Hindlimb muscle (tissue), 1 donor: ENCODE measurements around the gene NDUFB5. TPM values are rescaled to one million over a fixed set of nuclear protein-coding genes. Genes with fewer than 3 reads are reported as not detected.

Source experiments
- DNase-seq: peaks from one replicate; pipeline ENCODE4 v3.0.0-alpha.2; 2013
- polyA plus RNA-seq: library from polyadenylated mRNA; unstranded; fragments of 120-200 nt; gene quantifications from one replicate; pipeline ENCODE4 v1.2.1, GENCODE V29; 2013; ENCODE audit not compliant: insufficient read length

NDUFB5 gene
- 185 TPM for polyA plus RNA-seq

- peak; percentile 99 for DNase-seq
Measured at GRCh38 chr3:179604321-179605078, at the start of gene NDUFB5, which contains the start of gene MRPL47. TSS of gene NDUFB5 (plus strand) at chr3:179604794. CDS start at chr3:179604816, 22 bp downstream. TSS of gene MRPL47 (minus strand) at chr3:179604638. CDS start at chr3:179604624, 14 bp downstream.

GRCh38 chr3:179558742-179559364 lies 45.7 kb upstream of the NDUFB5 start:
- DNase-seq: peak; percentile 64

DNA sequence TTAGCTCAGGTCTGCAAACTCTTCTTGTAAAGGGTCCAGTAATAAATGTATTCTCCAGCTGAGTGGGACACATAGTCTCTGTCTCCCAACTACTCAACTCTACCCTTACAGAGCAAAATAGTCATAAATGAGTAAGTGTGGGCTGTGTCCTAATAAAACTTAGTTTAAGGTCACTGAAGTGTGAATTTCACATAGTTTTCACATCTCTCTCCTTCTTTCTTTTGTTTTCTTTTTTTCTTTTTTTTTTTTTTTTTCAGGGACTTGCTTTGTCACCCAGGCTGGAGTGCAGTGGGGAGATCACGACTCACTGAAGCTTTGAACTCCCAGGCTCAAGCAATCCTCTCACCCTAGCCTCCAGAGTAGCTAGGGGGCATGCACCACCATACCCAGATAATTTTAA lies 43.8 kb upstream of the NDUFB5 start:
- no peak for DNase-seq

DNA sequence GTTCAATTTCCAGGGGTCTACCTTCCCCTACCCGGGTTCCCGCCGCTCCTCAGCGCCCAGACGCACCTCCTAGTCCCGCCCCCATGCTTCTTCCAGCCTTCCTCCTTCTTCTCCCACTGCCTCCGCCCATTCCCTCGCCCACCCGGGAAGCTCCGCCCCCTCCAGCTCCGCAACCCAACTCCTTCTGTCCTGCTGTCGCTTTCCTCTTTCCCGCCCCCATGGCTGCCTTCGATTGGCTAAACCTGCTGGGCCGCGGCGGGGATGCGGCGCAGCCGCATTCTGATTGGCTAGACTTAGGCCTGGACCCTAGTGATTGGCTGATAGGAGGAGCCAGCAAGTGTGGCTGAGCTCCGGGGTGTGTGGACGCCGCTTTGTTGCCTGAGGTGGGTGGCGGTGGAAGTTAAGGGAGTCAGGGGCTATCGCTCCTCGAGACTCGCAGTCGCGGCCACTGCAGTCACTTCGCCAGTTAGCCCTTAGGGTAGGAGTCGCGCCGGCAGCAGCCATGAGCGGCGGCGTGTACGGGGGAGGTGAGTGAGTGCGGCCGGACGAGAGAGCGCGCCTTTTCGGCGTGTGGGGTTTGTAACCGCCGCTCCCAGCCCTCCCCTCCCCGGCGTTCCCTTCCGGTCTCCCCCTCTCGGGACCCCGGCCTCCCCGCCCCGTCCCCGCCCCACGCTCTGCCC lies 41.9 kb upstream of the NDUFB5 start, which contains the start of gene ACTL6A:
Gene ACTL6A, plus strand, starts transcription at position 336 of the 680 bp plus-strand sequence. Its CDS starts 167 bp downstream, at position 503.
- DNase-seq: peak; percentile 99

DNA sequence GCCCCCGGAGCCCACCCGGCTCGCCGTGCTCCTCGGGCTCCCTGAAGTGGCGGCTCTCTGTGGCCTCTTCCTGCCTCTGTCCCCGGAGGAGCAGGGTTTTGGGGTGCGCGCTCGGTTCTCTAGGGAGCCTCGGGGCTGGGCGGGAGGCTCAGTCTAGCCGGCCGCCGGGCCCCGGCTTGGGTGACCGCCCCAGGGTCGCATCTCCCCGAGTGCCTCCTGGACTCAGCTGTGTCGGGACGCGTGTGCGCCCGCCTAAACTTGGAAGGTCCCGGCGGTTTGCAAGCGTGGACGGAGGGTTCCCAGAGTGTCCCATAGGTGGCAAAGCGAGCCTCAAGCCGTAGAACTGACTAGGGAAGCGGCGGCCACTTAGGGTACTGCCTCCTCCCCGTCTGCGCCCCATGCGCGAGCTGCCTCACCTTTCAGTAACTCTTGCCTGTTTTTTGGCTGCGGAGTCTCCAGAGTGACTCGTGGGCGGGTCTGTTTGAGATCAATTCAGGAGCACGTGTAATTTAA lies 41.3 kb upstream of the NDUFB5 start:
- peak; percentile 28 for DNase-seq

DNA sequence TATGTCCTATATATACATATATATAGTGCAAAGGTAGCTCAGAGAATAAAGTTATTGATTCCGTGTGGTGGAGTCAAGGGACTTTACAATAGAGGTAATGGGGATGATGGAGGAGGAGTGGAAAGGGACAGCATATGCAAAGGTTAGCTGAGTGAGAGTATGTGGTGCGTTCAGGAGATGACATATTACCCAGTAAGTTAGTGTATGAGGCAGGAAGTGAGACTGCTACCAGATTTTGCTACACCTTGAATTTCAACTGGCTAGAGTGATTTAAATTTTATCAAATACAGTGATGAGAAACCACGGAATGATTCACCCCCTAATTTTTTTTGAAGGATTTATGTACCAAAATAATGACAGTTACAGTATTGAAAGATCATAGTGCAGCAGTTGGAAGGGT lies 39.1 kb upstream of the NDUFB5 start:
- no peak for DNase-seq

DNA sequence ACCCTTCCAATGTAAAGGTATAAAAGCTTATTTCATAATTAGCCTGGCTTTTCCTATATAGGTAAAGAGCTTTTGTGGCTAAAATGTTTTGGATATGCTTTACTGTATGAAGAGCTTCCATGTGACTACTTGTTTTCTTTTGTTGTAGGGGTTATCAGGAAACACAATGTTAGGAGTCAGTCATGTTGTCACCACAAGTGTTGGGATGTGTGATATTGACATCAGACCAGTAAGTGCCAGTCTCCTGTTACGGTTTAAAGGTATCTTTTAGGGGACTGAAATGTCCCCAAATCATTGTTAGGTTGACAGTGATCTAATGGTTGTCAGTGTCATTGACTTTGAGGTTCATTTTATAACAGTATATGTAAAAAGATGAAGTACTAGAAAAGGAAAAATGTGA lies 23.6 kb upstream of the NDUFB5 start:
- no peak for DNase-seq

GRCh38 chr3:179589143-179589542 lies 15.5 kb upstream of the NDUFB5 start:
- DNase-seq: no peak

DNA sequence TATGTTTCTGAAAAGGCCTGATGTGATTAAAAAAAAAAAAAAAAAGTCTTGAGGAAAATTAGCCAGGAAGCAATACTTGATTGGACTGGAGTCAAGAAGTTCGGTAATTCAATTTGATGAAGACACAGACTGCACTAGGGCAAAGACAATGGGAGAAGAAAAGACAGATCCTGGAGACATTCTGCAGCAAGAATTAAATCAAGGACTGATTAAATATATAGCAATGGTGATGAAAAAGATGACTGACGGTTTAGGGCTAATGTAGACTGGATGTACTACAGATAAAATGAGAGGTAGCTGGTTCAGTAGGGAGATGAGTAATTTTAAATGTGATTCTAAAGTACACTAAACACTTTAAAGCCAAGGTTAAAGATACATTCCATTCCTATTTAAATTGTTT lies 13.9 kb upstream of the NDUFB5 start:
- DNase-seq: no peak

GRCh38 chr3:179591313-179591712 lies 13.3 kb upstream of the NDUFB5 start:
- no peak for DNase-seq

DNA sequence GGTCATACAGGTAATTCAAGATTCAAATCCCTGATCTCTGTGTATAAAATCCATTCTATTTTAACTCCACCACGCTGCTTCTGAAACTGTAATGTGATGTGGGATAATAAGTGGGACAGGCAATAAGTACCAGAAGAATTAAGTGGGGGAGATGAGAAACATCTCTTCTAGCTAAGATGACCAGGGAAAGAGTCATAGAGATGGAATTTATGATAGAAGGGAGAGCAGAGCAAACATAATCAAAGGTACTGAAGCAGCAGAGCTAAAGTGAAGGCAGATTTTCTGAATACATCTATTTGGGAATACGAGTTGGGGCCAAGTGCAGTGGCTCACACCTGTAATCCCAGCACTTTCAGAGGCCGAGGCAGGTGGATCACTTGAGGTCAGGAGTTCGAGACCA lies 5.1 kb upstream of the NDUFB5 start:
- DNase-seq: no peak

GRCh38 chr3:179603321-179603720 lies 1.3 kb upstream of the NDUFB5 start:
- no peak for DNase-seq

DNA sequence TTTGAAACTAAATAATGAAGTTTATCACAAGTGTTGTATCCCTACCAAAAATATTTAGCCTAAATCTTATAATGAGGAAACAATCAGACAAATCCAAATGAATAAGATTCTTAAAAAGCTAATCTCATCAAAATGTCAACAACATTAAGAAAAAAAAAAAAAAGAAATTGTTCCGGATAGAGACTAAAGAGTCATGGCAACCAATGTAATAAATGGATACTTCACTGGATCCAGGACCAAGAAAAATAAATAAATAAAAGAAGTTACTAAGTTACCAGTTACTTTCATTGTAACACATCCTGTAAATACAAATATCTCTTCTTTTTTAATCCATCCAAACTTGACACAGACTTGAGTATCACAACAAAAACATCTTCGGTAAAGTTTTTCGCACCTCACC lies 763 bp upstream of the NDUFB5 start:
- DNase-seq: no peak

DNA sequence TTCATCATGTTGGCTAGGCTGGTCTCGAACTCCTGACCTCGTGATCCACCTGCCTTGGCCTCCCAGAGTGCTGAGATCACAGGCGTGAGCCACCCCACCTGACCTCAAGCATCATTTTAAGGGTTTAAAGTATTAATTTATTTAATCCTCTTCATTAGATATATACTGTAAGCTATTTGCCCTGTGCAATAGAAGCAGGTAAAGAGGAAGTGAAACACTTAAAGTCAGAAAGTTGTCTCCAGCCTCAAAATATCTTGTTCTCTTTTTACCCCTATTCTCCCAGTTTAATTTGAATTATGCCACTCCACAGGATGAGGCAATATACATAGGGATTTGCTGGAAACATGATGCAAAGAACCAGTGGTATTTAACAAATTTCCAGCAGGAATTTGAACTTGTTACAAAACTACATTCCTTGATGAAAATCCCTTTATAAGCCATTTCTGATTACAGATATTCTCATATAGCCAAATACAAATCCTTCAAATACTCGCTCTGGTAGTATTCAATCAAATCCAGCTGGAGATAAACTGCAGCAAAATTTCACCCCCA lies 2.0 kb downstream of the NDUFB5 start:
- no peak for DNase-seq

DNA sequence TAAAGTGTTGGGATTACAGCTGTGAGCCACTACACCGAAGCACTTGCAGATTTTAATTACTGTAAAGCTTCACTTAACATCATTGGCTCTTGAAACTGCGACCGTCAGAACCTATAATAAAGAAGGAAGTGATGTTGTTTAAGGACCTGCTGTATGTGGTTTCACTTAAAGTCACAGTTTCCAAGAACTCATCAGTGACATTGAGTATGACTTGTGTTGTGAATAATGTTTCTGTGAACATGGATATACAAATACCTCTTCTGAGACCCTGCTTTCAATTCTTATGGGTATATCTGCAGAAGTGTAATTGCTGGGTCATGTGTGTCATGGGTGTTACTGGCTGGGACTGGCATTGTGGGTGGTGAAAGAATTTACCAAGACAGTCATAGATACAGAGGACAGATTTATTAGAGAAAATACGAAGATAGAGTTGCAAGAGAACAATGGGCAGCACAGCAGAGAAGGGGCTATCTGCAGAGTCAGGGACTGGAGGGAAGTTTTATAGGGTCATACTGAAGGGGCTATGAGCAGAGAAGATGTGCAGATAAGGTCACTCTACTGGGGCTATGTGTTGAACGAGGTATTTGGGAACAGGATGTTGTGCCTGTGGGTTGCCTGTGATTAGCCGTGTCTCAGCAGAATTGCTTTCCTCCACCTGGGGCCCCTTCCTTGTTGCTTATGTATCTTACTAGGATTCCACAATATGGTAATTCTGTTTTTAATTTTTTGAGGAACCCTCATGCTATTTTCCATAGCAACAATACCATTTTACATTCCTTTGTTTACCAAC lies 4.5 kb downstream of the NDUFB5 start:
- no peak for DNase-seq

DNA sequence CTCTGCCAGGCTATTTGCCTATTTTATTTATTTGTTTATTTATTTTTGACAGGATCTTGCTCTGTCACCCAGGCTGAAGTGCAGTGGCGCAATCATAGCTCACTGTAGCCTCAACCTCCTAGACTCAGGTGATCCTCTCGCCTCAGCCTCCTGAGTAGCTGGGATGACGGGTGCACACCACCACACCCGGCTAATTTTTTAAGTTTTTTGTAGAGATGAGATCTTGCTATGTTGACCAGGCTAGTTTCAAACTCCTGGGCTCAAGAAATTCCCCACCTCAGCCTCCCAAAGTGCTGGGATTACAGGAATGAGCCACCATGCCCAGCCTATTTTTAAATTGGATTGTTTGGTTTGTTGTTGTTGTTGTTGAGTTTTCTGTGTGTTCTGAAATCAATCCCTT lies 5.5 kb downstream of the NDUFB5 start:
- no peak for DNase-seq

- no peak for DNase-seq
Measured at GRCh38 chr3:179613807-179614206, 9.2 kb downstream of the NDUFB5 start.

DNA sequence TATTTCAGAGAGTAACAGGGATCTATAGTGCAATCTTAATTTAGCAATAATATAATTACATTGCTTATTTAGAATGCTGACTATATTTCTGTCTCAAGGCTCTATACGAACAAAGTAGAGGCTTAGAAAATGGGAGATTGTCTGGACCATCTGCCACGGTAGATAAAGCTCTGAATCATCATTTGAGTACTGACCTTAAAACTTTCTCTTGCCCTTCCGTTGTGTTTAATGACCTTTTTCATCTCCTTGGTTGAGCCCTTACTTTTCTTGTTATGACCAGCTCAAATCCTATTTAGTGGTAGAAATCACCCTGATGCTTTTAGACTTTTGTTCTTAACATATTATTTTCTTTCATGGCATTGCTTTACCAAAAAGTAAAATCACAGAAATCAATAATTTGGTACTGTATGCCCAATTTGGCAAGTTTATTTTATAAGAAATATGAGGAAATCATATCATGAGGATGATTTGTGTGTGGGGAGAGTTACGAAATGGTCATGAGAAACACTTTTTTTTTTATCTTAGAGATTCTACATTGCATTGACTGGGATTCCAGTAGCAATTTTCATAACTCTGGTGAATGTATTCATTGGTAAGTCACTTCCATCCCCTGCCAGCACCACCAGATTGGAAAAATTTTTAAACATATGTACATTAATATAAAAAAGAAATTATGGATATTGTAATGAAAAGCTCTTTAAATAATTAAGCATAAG lies 11.0 kb downstream of the NDUFB5 start:
- DNase-seq: no peak

GRCh38 chr3:179622023-179622422 lies 17.4 kb downstream of the NDUFB5 start:
- DNase-seq: no peak

DNA sequence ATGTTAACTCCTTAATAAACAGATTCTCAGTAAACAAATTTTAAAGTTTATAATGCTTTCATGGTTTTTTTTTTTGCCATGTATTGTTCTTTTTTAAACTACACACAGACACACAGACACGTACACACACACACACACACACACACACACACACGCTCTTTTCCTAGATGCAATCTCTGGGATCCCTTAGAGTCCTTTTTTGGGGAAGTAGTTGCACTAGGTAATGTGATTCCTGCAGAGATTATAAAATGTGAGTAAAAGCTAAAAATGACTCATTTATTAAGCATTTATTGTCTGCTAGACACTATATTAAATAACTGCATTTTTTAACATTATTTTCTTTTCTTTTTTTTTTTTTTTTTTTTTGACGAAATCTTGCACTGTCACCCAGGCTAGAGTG lies 19.9 kb downstream of the NDUFB5 start:
- DNase-seq: no peak

- DNase-seq: no peak
Measured at GRCh38 chr3:179630753-179631451, 26.3 kb downstream of the NDUFB5 start.
